HAP-1 (cell line): Measurements from ENCODE around the gene JHY.

ENCODE experiments used
- DNase-seq, 2 experiments: peaks; one replicate each; pipeline ENCODE4 v3.0.0-alpha.2; 2016 to 2020; ENCODE audit warnings: low spot score in 2 of 2
- H3K27me3 ChIP-seq: fragments of 250-450 bp; sonication (Bioruptor Pico); 2 replicates; pipeline ENCODE4 v1.5.1; 2020; ENCODE audit warnings: low read depth, mild to moderate bottlenecking, moderate library complexity
- H3K36me3 ChIP-seq: fragments of 250-450 bp; sonication (Bioruptor Pico); replicated peaks from 2 replicates; pipeline ENCODE4 v1.5.1; 2020; ENCODE audit warnings: mild to moderate bottlenecking
- H3K4me1 ChIP-seq: fragments of 250-450 bp; sonication (Bioruptor Pico); 2 replicates; pipeline ENCODE4 v1.5.1; 2020; ENCODE audit warnings: mild to moderate bottlenecking
- H3K4me3 ChIP-seq: fragments of 250-450 bp; sonication (Bioruptor Pico); 2 replicates; pipeline ENCODE4 v1.5.1; 2020; ENCODE audit warnings: mild to moderate bottlenecking, moderate library complexity
- H3K9me3 ChIP-seq: fragments of 250-450 bp; sonication (Bioruptor Pico); 2 replicates; pipeline ENCODE4 v1.5.1; 2020; ENCODE audit warnings: mild to moderate bottlenecking, moderate library complexity
- in situ Hi-C: fragments of 300-500 bp; cut with MboI; formaldehyde crosslinking; loops from 3 replicates; pipeline ENCODE4 v1.14.3; 2020; ENCODE audit warnings: low sequenced_read_pairs, inconsistent platforms, mixed read lengths

JHY gene

DNA sequence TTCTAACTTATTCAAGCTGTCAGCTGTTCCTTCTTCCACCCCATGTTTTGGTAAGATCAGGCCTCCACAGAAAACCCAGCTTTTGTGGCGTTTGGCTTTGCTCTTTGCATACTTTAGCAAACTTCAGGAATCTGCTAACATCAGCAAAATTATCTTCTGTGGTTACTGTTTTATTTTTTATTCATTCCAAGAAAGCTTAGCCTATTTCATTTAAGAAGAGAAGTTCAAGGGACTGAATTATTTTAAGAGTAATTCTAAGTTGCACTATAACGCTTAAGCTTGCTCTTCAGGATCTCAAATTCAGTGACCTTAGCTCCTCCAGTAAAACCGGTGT is 1.1 kb downstream of the JHY start:
- Histone ChIP-seq H3K9me3 (no peaks in the 10 kb centered on the region), H3K36me3 (no peaks in the 10 kb centered on the region), H3K4me3 (peak overlapping the region; percentile 46), H3K27me3 (no peaks in the 10 kb centered on the region), H3K4me1 (peaks cover 26% of the 10 kb centered on the region)
- no peak for DNase-seq
- in situ Hi-C loops = no loop called here

DNA sequence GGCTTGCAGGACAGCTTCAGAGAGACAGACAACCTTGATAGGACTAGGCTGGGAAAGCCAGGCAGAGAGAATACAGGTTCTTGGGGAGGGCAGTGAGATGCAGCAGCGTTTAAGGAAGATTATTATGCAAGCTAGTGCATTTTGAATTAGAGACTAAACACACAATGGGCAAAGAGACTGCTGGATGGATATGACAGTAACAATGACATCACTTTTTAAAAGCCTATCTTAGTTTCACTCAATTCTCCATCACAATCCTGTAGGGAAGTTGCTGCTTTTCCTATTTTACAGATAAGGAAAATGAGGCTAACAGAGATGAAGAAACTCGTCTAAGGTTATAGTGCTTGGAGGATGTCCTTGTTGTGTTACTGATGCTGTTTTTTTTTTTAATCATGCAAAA is 5.6 kb downstream of the JHY start:
- no peak overlapping the region for H3K4me3 ChIP-seq
- no peaks in the 10 kb centered on the region for H3K9me3 ChIP-seq
- in situ Hi-C loops = no loop called here
- H3K27me3 ChIP-seq = no peaks in the 10 kb centered on the region
- H3K36me3 ChIP-seq = no peaks in the 10 kb centered on the region
- peaks cover 9% of the 10 kb centered on the region for H3K4me1 ChIP-seq
- no peak for DNase-seq

DNA sequence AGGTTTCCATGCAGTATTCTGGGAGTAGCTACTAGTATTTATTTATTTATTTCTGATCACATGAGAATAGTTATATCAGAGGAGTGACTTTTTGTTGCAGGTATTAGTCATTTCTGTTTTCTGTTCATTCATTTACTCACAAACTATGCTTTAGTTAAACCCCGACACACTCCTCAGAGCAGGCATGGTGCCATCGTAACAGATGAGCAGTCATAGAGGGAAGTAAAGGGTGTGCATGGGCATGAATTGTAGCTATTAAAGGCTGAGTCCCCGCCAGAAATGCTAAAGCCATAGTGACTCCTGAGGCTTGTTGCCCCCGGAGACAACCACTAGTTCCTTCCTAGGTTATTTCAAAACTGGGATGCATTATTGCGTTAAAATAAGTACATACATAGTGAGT is 10.6 kb downstream of the JHY start:
- H3K27me3 ChIP-seq = no peaks in the 10 kb centered on the region
- no peaks in the 10 kb centered on the region for H3K36me3 ChIP-seq
- in situ Hi-C loops = no loop called here
- H3K4me3 ChIP-seq = no peak overlapping the region
- peaks cover 10% of the 10 kb centered on the region for H3K4me1 ChIP-seq
- DNase-seq = no peak
- H3K9me3 ChIP-seq = no peaks in the 10 kb centered on the region

DNA sequence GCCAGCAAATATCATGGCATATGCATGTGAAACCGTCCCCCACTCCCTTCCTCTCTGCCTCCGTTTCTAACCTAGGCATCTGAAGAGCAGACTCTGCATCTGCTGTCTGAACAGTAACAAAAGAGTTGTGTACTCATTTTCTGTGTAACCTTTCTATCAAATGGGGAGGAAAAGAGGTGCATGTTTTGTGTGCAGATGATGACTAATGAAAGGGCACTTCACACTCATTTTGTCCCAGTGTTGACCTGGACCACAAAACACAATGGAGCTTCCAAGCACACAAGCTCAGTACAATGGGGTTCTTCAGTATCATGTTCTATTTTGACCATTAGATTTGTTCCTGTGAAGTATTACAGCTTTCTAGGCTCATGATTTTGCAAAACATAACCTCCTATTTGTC is 13.0 kb downstream of the JHY start:
- Histone ChIP-seq H3K36me3 (no peaks in the 10 kb centered on the region), H3K9me3 (no peaks in the 10 kb centered on the region), H3K4me1 (peaks cover 10% of the 10 kb centered on the region), H3K4me3 (no peak overlapping the region), H3K27me3 (no peaks in the 10 kb centered on the region)
- peak in 1 of 2 experiments; percentile 15 for DNase-seq
- in situ Hi-C loops = no loop called here

DNA sequence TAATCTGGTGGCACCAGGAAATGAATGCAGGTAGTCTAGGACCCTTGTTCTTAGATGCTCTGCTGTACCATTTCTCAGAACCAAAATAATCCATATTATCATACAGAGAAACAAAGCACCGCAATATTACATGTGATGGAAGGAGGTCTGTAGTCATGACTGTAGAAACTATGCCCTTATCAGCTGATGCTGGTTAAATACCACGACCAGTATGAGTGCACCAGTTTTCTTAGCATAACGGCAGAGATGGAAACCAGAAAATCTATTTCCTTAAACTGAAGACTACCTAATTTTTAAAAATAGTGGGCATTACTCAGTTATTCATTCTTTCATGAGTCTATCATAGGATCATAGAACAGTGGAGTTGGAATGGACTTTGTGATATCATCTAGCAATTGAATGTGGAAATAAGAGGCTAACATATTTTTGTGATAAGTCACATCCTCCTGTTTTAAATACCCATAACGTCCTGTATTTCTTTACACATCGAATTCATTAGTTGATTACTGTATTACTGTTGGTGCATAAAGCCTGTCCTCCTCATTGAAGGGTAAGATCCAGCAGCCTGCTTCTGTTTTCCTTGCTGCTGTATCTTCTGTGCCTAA is 15.1 kb downstream of the JHY start:
- Histone ChIP-seq H3K36me3 (no peaks in the 10 kb centered on the region), H3K27me3 (no peaks in the 10 kb centered on the region), H3K4me3 (no peak overlapping the region), H3K9me3 (no peaks in the 10 kb centered on the region), H3K4me1 (peaks cover 10% of the 10 kb centered on the region)
- in situ Hi-C loops = no loop called here
- no peak for DNase-seq

DNA sequence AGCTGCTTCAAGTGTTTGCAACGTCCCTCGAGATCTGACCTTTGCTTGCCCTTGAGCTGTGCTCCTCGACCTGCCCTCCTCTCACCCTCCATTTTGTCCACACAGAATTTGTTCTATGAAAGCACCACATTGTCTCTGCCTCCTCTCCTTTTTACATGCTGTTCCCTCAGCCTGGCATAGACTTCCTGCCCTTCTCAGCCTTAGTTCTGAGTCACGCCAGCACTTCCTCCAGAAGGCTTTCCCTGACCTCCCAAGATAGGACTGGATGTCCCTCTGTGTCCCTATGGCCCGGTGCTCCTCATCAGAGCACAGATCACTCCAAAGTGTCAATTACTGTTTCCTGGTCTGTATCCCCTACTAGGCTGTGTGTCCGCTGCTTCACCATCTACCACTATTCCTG is 16.2 kb downstream of the JHY start:
- in situ Hi-C loops = no loop called here
- Histone ChIP-seq H3K4me1 (peaks cover 10% of the 10 kb centered on the region), H3K27me3 (no peaks in the 10 kb centered on the region), H3K4me3 (no peak overlapping the region), H3K9me3 (no peaks in the 10 kb centered on the region), H3K36me3 (no peaks in the 10 kb centered on the region)
- no peak for DNase-seq

DNA sequence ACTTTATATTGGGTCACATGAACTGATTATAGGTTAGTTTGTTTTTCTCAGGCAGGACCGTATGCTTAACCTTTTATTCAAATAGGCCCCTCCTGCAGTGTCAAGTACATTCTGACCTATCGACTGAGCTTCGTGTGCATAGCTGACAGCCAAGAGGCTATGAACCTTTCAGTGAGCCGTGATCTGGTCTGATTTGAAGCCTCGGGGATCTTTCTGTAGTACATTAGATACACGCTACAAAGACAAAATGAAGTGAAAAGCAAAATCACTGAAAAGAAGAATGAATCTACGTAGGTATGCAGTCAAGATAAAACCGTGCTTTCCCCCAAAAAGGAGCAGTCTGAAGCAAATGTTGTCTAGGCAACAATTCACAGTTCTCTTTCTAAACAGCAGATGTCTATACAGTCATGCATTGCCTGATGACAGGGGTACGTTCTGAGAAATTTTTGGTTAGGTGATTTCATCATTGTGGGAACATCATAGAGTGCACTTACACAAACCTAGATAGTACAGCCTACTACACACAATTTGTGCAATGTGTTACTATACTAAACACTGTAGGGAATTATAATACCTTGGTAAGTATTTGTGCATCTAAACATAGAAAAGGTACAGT is 18.1 kb downstream of the JHY start:
- peaks cover 3% of the 10 kb centered on the region for H3K4me1 ChIP-seq
- no peak for DNase-seq
- H3K4me3 ChIP-seq = no peak overlapping the region
- H3K36me3 ChIP-seq = no peaks in the 10 kb centered on the region
- in situ Hi-C loops = no loop called here
- H3K27me3 ChIP-seq = no peaks in the 10 kb centered on the region
- no peaks in the 10 kb centered on the region for H3K9me3 ChIP-seq

DNA sequence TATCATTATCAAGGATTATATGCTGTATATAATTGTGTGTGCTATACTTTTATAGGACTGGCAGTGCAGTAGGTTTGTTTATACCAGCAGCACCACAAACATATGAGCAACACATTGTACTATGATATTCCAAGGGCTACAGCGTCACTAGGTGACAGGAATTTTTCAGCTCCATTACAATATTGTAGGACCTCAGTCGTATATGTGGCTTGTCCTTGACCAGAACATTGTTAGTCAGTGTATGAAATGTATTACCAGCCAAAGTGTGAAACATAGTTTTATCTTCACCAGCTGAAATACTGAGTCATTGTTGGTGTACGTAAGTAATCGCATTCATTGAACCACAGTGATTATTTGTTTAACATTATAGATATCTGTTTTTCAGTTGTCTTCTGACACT is 20.4 kb downstream of the JHY start:
- in situ Hi-C loops = no loop called here
- no peaks in the 10 kb centered on the region for H3K27me3 ChIP-seq
- H3K36me3 ChIP-seq = no peaks in the 10 kb centered on the region
- DNase-seq = no peak
- H3K9me3 ChIP-seq = no peaks in the 10 kb centered on the region
- no peak overlapping the region for H3K4me3 ChIP-seq
- H3K4me1 ChIP-seq = no peaks in the 10 kb centered on the region

DNA sequence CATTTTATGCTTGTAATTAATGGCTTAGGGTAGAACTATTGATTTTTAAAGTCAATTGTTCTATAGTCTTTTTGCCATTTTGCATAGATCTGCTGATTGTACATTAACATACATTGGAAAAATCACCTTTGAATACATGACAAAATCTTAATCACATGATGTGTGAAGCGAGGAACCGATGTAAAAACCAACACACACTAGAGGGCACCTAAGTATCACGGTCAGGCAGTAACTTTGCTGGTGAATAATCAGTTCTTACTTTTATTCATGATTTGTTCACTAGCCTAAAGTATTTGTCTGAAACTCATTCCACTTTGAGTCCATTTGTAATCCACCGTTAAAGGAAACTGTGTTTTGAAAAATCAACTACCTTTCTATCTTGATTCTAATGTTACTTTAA is 28.2 kb downstream of the JHY start:
- Histone ChIP-seq H3K9me3 (no peaks in the 10 kb centered on the region), H3K27me3 (no peaks in the 10 kb centered on the region; the same call in 1 of the 2 replicates), H3K4me3 (no peak overlapping the region), H3K4me1 (no peaks in the 10 kb centered on the region), H3K36me3 (no peaks in the 10 kb centered on the region)
- DNase-seq = no peak
- in situ Hi-C loops = no loop called here

DNA sequence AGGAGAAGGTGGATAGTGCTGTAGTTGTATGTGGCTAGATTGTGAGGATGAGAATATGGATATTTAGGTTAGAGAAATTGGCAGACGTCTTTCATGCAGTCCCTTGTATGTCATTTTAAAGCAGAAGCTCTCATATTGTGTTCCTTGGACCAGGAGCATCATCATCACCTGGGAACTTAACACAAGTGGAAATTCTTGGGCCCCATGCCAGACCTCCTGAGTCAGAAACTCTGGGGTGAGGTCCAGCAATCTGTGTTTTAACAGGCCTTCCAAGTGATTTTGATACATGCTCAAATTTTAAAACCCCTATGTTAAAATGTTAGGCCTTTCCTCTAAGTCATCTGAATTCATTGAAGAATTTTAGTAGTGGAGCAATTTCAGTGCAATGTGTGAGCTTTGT is 34.8 kb downstream of the JHY start:
- H3K4me3 ChIP-seq = no peak overlapping the region
- H3K9me3 ChIP-seq = no peaks in the 10 kb centered on the region
- no peak for DNase-seq
- H3K4me1 ChIP-seq = no peaks in the 10 kb centered on the region
- in situ Hi-C loops = no loop called here
- no peaks in the 10 kb centered on the region for H3K36me3 ChIP-seq
- H3K27me3 ChIP-seq = no peaks in the 10 kb centered on the region; the same call in 1 of the 2 replicates

DNA sequence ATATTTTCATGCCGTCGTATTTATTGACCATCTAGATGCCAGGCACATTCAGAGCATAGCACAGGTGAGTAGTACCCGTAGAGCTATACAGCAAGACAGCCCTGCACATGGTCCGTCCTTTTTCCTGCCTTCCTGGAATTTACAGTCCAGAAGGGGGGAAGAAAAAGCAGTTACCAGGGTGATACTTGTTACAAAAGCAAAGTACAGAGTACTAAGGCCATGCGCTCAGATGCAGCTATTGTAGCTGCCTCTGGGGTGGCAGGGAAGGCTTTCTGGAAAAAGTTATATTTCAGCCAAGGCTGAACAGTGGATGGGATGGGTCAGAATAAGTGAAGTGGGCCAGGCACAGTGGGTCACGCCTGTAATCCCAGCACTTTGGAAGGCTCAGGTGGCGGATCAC is 36.2 kb downstream of the JHY start:
- in situ Hi-C loops = no loop called here

DNA sequence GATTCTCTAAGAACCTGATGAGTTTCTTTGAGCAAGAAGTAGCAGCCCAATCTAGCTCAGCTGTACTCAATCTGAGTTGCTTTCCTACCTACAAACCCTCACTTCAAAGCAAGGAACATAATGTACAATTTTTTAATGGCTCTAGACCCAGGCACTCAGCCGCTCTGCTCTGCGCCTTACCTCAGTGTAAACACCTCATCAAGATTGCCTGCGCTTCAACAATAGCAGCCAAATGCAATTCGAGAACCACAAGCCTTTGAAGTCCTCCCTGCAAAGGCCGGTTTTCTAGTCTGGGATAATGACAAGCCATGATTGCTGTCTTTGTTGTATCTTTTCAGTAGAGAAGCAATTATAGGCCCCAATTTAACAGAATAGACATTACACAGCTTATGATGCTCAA is 38.0 kb downstream of the JHY start:
- Histone ChIP-seq H3K4me3 (no peak overlapping the region), H3K4me1 (no peaks in the 10 kb centered on the region), H3K36me3 (no peaks in the 10 kb centered on the region), H3K9me3 (no peaks in the 10 kb centered on the region), H3K27me3 (no peaks in the 10 kb centered on the region)
- in situ Hi-C loops = no loop called here
- DNase-seq = no peak

More for the DNA sequence above, 36.2 kb downstream of the JHY start:
- Histone ChIP-seq H3K4me1 (no peaks in the 10 kb centered on the region), H3K4me3 (no peak overlapping the region), H3K27me3 (no peaks in the 10 kb centered on the region; the same call in 1 of the 2 replicates), H3K36me3 (no peaks in the 10 kb centered on the region), H3K9me3 (no peaks in the 10 kb centered on the region)
- no peak for DNase-seq

DNA sequence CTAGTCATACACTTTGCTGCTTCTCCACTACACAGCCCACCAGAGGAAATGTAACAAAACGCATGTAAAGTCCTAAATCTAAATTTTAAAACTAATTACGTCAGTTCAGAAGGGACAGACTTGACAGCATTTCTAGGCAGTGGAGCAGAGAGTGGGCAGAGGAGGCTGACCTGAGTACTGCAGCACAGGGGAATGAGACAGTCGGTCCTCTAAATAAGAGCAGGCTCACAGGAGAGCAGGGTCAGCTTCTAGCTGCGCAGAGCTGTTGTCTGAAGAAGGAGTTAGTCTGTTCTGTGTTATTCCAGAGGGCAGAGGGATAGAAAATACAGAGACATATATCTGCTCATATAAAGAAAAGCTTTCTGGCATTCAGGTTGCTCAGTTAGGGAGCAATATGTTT is 40.3 kb downstream of the JHY start:
- Histone ChIP-seq H3K4me3 (no peak overlapping the region), H3K4me1 (no peaks in the 10 kb centered on the region), H3K27me3 (no peaks in the 10 kb centered on the region), H3K9me3 (no peaks in the 10 kb centered on the region), H3K36me3 (no peaks in the 10 kb centered on the region)
- no peak for DNase-seq
- in situ Hi-C loops = no loop called here

DNA sequence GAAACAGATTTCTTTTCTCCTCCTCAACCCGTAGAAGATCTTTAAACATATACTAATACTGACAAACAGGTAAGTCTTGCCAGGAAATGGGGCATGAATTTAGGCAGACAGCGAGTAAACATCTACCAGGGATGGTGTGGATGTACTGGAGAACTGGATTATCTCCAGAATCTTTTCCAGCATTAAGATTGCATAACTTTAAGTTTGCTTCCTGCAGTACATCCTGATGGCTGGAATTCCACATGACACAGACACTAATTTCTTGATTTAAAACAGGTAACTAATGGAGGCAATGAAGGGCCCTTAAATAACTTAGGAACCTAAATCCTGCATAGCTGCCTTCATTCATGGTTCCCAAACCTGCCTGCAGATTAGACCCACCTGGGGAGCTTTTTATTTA is 40.7 kb downstream of the JHY start:
- in situ Hi-C loops = no loop called here
- H3K9me3 ChIP-seq = no peaks in the 10 kb centered on the region
- no peaks in the 10 kb centered on the region for H3K36me3 ChIP-seq
- no peak for DNase-seq
- no peaks in the 10 kb centered on the region for H3K27me3 ChIP-seq
- no peaks in the 10 kb centered on the region for H3K4me1 ChIP-seq
- H3K4me3 ChIP-seq = no peak overlapping the region

DNA sequence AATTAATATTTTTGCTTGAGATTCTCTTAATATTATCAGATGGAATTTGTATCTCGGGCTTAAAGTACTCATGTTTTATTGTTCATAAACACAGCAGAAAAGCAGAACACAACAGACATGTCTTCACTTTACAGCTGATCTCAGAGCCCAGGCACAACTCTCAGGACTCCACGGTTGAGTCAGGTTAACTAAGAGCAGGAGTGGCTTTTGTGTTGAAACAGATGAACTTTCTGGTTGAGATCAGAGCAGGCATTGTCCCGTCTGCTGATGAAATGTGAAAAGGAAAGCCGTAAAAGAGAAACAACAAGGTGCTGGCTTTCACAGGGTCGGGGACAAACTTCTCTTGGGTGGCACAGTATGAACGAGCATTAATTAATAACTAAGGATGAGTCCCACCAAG is 49.0 kb downstream of the JHY start:
- Histone ChIP-seq H3K4me3 (no peak overlapping the region), H3K4me1 (no peaks in the 10 kb centered on the region), H3K9me3 (no peaks in the 10 kb centered on the region), H3K36me3 (no peaks in the 10 kb centered on the region), H3K27me3 (peaks cover 2% of the 10 kb centered on the region; the same call in 1 of the 2 replicates)
- in situ Hi-C loops = no loop called here
- no peak for DNase-seq
